Upper lobe of left lung (tissue), 6 donors: ENCODE results near the gene ZFP3. TPM values are rescaled to one million over a fixed set of nuclear protein-coding genes. Genes with fewer than 3 reads are reported as not detected.
A peak's percentile ranks its signal among the peaks of the same experiment; 100 is the strongest.
"Not testable (repeated sequence)": the region's sequence is repeated elsewhere in the genome, so short reads cannot be mapped to it uniquely, and the experiment has no call there.

Experiments
- ATAC-seq, 2 donors: fragments of 200-7000 bp; cut with Tn5 transposase; one replicate each; pipeline ENCODE4 v1.9.1; 2022; ENCODE audit warnings: mild to moderate bottlenecking in 2 of 2, moderate library complexity in 2 of 2; ENCODE audit not compliant: low FRiP score in 2 of 2
- DNase-seq, 2 donors: peaks; one replicate each; pipeline ENCODE4 v3.0.0-alpha.2; 2019 to 2020
- H3K27ac ChIP-seq, 4 donors: fragments of 200-600 bp; sonication (generic); one replicate each; pipeline ENCODE4 v1.5.1; 2016 to 2019
- H3K27me3 ChIP-seq, 4 donors: fragments of 200-600 bp; sonication (generic); one replicate each; pipeline ENCODE4 v1.5.1; 2017 to 2019
- H3K36me3 ChIP-seq, 4 donors: fragments of 200-600 bp; sonication (generic); one replicate each; pipeline ENCODE4 v1.5.1; 2016 to 2019
- H3K4me1 ChIP-seq, 4 donors: fragments of 200-600 bp; sonication (generic); one replicate each; pipeline ENCODE4 v1.5.1; 2018 to 2019
- H3K4me3 ChIP-seq, 4 donors: fragments of 200-600 bp; sonication (generic); one replicate each; pipeline ENCODE4 v1.5.1; 2017 to 2019; ENCODE audit warnings: mild to moderate bottlenecking in 2 of 4, moderate library complexity in 1 of 4
- H3K9me3 ChIP-seq, 4 donors: fragments of 200-600 bp; sonication (generic); one replicate each; pipeline ENCODE4 v1.5.1; 2018 to 2019
- EP300 ChIP-seq, 4 donors: sonication (generic); formaldehyde crosslinking; IDR thresholded peaks; one replicate each; pipeline ENCODE4 v1.5.1; 2017; ENCODE audit warnings: antibody characterized with exemption in 4 of 4, control low read depth in 2 of 4
- POLR2A ChIP-seq, 4 donors: fragments of 450-650 bp; IDR thresholded peaks; one replicate each; pipeline ENCODE4 v1.5.1; 2016 to 2017; ENCODE audit warnings: antibody characterized with exemption in 4 of 4, mild to moderate bottlenecking in 2 of 4
- POLR2AphosphoS5 ChIP-seq, 2 donors: sonication (generic); formaldehyde crosslinking; IDR thresholded peaks; one replicate each; pipeline ENCODE4 v1.5.1; 2017; ENCODE audit warnings: antibody characterized with exemption in 2 of 2
- WGBS, 2 donors: methylation state at CpG; one replicate each; pipeline ENCODE4 v1.1.5; 2017 to 2018; 5-methylcytosine and 5-hydroxymethylcytosine counted together
- total RNA-seq, 6 donors: library from RNA; depleted of rRNA in 4 of 6; stranded (reverse); fragments of >200 nt in 4 of 6; gene quantifications; one replicate each; pipeline versions ENCODE4 v1.1.0 to v1.2.1, GENCODE V29; 2016 to 2021
- TF ChIP-seq, protein P1 (sequence below), 6 experiments: fragments of 450-650 bp in 4 of 6; fragments of 200-600 bp in 2 of 6; sonication (generic) in 2 of 6; IDR thresholded peaks; one replicate each; pipeline ENCODE4 v1.5.1; 2016 to 2019; ENCODE audit warnings: antibody characterized with exemption in 6 of 6
- donor health status: DM: no; HTN: no; CAD: no; lungs with moderate emphysema.
- donor health status: DM: no; HTN: yes; CAD: no; lungs with severe emphysema.

The ZFP3 gene
- total RNA-seq: 1 to 10 TPM in 5 of 6 donors, under 1 TPM in 1; 0.89 to 9.7 (median 5.3) TPM

DNA sequence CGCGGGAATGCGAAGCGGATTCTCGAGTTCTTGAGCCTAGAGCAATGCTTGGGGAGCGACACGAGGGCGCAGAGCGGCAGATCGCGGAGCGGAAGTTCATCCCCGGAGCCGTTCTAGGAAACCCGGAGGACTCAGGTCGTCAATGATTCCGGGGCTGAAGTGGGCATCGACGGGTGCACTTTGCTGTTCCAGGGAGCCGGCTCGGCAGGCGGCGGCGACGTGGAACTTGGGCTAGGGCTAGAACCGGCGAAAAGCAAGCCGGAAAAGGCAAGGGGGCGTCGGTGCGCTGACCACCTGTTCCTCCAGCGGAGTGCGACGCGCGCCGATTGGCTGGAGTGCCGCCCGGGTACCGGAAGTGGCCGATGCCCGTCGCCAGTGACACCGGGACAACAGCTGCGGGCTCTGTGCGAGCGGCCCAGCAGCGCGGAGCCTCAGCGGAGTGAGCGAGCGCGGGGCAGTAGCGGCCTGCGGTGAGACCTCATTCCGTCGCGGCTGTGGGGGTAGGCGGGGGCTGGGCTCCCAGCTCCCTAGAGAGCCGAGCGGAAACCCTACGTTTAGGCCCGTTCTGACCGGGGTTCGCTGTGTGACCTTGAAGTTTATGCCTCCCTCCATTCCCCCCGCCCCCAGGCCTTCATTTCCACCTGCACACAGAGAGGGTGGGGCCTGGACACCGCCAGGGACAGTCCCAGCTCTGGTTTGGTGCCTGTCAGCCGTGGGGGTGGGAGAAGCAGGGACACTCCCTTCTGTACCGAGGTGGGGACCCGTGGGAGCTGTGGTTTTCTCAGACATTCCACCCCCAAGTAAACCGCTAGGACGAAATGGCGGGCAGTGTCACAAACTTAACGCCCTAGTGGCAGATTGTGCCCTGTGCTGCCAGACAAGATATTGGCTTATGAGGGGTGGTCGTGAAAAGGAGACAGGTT lies at the start of gene ZFP3:
Gene ZFP3, plus strand, starts transcription at position 362 of the 923 bp plus-strand sequence. CDS start 13,038 bp downstream, outside the sequence.
- Histone ChIP-seq H3K4me1 (peaks cover 10 to 15% (median 12%) of the 10 kb centered on the region in 4 donors), H3K4me3 (peak within 1 kb of the TSS; percentile 62 to 81 (median 78)), H3K27ac (peak within 1 kb of the TSS; percentile 79 to 85 (median 82)), H3K27me3 (no peaks in the 10 kb centered on the region), H3K9me3 (peaks cover 0 to 3% (median 0%) of the 10 kb centered on the region in 4 donors), H3K36me3 (peaks cover 0 to 1% (median 0%) of the 10 kb centered on the region in 4 donors)
- WGBS, 2 donors: 1 to 2% methylated on average over 36 to 40 of the region's 75 CpGs
- ATAC-seq (peak; percentile 97 to 98), DNase-seq (peak; percentile 88 to 97)
- peak in 3 of 4 donors; percentile 46 to 70 (median 67) for TF ChIP-seq POLR2A (IDR thresholded peaks at IDR 0.05)
- TF ChIP-seq POLR2AphosphoS5 (IDR thresholded peaks at IDR 0.05): peak; percentile 66 to 78
- TF ChIP-seq, protein P1, sequence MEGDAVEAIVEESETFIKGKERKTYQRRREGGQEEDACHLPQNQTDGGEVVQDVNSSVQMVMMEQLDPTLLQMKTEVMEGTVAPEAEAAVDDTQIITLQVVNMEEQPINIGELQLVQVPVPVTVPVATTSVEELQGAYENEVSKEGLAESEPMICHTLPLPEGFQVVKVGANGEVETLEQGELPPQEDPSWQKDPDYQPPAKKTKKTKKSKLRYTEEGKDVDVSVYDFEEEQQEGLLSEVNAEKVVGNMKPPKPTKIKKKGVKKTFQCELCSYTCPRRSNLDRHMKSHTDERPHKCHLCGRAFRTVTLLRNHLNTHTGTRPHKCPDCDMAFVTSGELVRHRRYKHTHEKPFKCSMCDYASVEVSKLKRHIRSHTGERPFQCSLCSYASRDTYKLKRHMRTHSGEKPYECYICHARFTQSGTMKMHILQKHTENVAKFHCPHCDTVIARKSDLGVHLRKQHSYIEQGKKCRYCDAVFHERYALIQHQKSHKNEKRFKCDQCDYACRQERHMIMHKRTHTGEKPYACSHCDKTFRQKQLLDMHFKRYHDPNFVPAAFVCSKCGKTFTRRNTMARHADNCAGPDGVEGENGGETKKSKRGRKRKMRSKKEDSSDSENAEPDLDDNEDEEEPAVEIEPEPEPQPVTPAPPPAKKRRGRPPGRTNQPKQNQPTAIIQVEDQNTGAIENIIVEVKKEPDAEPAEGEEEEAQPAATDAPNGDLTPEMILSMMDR (IDR thresholded peaks at IDR 0.05): peak in 2 of 6 experiments; percentile 18 to 35
- TF ChIP-seq EP300 (IDR thresholded peaks at IDR 0.05): no peak

DNA sequence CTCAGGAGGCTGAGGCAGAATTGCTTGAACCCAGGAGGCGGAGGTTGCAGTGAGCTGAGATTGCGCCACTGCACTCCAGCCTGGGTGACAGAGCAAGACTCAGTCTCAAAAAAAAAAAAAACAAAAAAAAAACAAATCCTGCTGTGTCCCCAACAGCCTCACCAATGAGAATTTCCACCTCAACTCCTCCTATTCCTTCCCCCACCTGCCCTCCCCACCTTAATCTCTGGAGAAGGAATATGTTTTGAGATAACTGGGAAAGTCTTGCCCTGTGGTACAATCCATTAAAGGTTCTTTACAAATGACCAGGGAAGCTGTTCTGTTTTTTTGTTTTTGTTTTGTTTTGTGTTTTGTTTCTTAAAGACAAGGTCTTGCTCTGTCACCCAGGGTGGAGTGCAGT lies 48.1 kb upstream of the ZFP3 start:
- not testable (repeated sequence) for H3K27me3 ChIP-seq, H3K27ac ChIP-seq, ATAC-seq, H3K4me3 ChIP-seq, H3K9me3 ChIP-seq, DNase-seq, H3K36me3 ChIP-seq
- peaks cover 7 to 26% (median 15%) of the 10 kb centered on the region in 4 donors for H3K4me1 ChIP-seq
- 49 to 93% methylated on average over 2 of the region's 2 CpGs for WGBS, 2 donors

DNA sequence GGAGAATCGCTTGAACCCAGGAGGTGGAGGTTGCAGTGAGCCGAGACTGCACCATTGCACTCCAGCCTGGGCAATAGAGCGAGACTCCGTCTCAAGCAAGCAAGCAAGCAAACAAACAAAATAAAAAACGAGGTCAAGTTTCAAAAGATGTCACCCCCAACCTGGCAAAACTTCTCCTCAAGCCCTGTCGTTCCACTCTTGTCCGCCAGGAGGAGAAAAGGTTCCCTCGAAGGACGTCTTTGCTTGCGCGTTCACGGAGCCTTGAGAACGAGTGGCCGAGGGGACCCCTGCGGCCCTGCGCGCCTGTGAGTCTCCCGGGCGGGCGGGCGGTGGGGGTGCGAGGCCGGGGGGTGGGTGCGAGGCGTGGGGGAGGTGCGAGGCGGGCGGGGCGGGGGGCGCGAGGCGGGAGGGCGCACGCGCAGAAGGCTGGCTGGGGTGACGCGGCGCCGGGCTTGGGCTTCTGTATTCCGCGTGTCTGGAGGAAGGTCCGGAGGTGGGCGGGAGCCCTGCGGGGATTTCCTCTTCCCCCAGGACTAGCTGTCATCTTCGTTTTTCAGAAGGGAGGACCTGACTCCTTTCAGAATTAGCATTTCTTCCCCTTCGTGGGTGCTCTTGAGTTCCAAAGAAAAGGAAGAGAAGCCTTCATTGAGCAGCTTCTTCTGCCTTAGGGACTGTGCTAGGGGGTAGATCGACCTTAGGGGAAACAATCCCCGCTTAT lies 46.7 kb upstream of the ZFP3 start:
- Histone ChIP-seq H3K4me3 (peak overlapping the region; percentile 18 to 60 (median 53)), H3K4me1 (peaks cover 8 to 24% (median 10%) of the 10 kb centered on the region in 4 donors), H3K27me3 (peaks cover 0 to 6% (median 1%) of the 10 kb centered on the region in 4 donors), H3K27ac (peak overlapping the region; percentile 53 to 82 (median 68)), H3K36me3 (no peaks in the 10 kb centered on the region), H3K9me3 (no peaks in the 10 kb centered on the region)
- DNase-seq (peak; percentile 81 to 93), ATAC-seq (peak; percentile 82 to 94)
- TF ChIP-seq EP300 (IDR thresholded peaks at IDR 0.05): no peak
- TF ChIP-seq, protein P1 (IDR thresholded peaks at IDR 0.05): peak; percentile 77 to 89 (median 84)
- no peak for TF ChIP-seq POLR2A (IDR thresholded peaks at IDR 0.05)
- no peak for TF ChIP-seq POLR2AphosphoS5 (IDR thresholded peaks at IDR 0.05)
- 7 to 10% methylated on average over 15 to 24 of the region's 48 CpGs for WGBS, 2 donors

- peaks cover 8 to 24% (median 10%) of the 10 kb centered on the region in 4 donors for H3K4me1 ChIP-seq
- no peaks in the 10 kb centered on the region for H3K36me3 ChIP-seq
- peaks cover 0 to 6% (median 1%) of the 10 kb centered on the region in 4 donors for H3K27me3 ChIP-seq
- no peaks in the 10 kb centered on the region for H3K9me3 ChIP-seq
- no peak for DNase-seq
- no peak for ATAC-seq
- no peak overlapping the region for H3K27ac ChIP-seq
- WGBS, 2 donors: 89 to 90% methylated on average over 6 of the region's 6 CpGs
- no peak overlapping the region for H3K4me3 ChIP-seq
- TF ChIP-seq, protein P1 (IDR thresholded peaks at IDR 0.05): no peak
- TF ChIP-seq EP300 (IDR thresholded peaks at IDR 0.05) (no peak), POLR2A (IDR thresholded peaks at IDR 0.05) (no peak), POLR2AphosphoS5 (IDR thresholded peaks at IDR 0.05) (no peak)
These were observed 45.4 kb upstream of the ZFP3 start for GRCh38 chr17:5032865-5033264.
